HG03571 (cell line): Measurements from ENCODE around the gene ALDH1L1.

Experiments used
- ATAC-seq: cut with Tn5 transposase; IDR thresholded peaks from one replicate; pipeline ENCODE4 v1.9.1; 2021; ENCODE audit not compliant: unreplicated experiment

ALDH1L1 gene

DNA sequence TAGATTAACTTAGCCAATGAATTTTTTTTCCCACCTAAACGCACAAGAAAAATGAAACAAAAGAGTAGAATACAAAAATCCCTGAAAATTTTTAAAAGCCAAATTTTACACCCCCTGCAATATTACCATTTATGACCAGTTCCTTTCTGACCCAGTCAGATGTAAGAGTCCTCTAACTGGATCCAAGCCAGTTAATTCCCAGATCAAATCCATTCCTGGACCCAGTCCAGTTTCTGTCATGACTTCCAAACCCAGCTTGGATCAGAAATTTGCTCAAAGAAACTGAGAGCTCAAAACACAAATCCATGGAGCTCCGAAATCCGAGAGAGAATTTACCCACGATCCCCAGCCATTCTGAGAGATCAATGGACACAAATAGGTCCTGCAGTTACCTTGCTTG is 17.0 kb upstream of the ALDH1L1 start:
- ATAC-seq, result no peak

DNA sequence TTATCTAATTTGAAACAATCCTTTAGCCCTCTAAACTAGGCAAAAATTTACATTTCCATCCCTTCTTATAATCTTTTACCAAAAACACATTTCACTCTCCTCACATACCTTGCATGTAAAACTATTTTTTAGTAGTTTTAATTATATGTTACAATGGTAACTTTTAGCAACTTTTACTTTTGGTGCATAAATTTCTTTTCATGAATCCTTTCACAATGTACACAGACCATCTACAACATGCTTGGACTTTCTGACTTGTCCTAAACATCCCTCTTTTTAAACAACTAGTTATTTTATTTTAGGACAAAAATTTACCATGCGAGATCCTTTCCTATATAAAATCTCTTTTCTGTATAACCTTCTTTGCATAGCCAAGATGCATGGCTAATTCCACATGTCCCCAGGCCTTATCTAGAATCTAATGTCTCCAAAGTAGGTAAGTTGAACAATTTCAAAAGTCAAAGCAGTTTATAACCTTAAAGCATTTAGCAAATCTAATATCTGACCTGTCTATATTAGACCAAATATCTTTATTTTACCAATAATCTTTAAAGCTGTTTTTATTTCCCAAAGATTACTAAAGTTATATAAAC is 14.4 kb upstream of the ALDH1L1 start:
- ATAC-seq, result no peak

DNA sequence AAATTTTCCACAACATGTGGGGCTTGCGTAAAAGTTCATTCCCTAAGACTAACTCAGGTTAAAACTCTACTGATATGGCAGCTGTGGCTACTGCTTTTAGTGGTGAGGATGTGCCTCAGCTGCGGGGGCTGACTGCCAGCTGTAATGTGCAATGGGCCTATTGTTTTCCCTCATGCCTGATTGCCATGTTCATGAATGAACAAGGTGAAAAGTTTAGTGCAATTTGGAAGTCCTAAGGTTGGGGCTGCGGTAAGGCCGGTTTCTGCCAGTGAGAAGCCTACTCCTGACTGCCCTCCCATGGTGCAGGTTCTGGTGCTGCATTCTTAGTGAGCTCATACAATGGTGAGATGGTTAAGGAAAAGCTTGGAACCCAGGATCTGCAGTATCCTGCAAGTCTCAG is 10.9 kb upstream of the ALDH1L1 start:
- ATAC-seq, result no peak

DNA sequence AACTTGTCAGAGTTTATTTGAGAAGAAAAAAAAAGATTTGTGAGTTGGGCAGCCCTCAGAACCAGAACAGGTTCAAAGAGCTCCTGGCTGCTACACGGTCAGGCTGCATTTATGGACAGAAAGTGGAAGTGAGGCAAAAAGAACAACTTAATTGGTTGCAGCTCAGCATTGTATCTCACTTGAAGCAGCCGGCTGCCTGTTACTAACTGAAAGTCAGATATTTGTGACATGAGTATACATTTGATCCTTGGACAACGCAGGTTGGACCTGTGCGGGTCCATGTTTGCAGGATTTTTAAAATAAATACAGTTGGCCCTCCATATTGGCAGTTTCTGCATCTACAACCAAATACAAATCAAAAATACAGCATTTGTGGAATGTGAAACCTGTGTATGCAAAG is 7.5 kb upstream of the ALDH1L1 start:
- ATAC-seq, result no peak

DNA sequence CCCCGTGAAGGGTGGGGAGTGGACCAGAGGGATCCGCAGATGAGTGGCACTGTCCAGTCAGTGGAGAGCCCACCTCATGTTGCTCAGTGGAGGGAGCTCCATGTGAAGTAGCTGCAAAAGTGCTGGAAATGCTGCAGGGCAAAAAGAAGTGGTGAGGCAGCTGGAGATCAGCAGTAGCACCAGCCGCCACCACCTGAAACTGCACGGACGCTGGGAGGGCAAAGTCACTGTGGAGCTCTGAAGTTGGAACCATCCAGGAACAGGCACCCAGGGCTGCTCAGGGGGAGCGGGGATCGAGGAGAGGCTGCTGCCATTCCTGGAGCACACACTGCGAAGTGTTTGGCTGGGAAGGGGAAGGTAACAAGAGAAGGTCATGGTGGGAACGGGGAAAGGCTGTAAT is 6.4 kb upstream of the ALDH1L1 start:
- no peak for ATAC-seq

DNA sequence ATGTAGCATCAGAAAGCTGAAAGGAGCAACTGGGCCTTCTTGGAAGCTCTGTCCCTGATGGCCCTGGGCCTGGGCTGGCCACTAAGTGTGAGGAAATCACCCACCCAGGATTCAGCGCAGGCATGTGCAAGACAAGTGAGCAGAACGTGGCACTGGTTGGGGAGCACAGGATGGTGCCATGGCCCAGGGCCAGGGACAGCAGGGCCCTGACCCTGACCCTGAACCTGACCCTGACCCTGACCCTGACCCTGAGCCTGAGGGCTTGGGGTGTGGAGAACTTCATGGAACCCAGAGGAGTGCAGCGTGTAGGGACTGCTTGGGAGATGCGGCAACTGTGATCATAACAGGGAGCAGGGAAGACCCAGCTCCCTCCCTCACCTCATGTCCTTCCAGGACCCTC is 5.9 kb upstream of the ALDH1L1 start:
- ATAC-seq, result no peak

DNA sequence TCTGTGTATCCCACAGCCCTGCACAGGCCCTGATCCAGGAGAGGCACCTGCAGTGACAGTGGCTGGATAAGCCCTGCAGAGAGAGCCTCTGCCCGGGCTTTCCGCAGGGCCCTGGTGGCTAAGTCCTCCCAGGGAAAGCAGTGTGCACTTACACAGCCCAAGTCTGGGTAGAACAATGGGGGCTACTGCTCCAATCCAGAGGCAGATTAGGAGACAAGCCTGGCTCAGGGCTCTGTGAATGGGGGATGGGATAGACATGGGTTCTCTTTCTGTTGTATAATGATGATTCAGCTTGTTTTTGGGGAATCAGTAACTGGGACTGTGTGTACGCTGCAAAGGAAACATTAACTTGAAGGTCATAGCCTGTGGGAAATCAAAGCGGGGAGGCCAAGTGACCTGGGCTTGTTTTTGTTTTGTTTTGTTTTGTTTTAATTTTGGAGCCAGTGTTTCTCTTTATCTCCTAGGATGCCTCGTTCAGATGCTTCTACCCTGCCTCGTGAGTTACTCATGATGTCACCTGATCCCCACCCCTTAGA is 4.1 kb upstream of the ALDH1L1 start:
- ATAC-seq, result no peak

DNA sequence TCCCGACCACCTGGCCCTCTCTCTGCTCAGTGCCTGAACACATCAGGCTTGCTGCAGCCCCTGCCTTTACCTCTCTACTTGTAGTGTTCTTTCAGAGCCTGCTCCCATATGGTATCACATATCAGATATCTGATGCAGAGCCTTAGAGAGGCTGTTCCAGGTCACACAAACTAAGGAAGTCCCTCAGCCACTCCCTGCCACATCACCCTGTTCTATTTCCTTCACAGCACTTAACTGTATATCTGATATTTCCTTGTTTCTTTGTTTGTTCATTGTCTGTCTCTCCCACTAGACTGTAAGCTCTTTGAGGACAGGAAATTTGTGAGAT is 976 bp upstream of the ALDH1L1 start:
- no peak for ATAC-seq

DNA sequence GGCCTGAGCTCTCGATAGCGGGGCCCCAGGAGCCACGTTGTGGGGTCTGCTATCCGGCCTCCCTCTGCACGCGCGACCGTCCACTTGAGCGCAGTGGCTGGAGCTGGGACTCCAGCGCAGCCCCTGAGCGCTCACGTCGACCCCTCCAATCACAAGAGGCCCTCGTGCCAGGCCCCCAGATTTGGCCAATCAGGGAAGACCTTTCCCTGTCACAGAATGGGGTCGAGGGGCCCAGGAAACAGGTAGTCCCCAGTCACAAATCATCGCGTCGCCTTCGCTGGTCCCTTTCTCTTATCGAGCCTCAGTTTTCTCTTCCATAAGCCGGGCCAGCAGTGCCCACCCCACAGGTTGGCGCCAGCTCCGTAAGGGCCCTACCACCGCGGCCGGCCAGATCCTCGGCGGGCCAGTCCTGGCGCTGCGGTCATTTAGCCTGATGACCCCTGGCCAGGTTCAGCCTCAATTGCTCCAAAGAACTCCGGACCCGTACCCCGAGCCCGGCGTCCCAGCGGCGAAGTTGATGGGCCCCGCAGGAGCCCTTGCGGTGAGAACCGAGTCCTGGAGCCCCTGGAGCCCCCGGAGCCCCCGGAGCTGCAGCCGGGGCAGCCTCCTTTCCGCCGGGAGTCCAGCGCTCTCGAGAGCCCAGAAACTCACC is 435 bp downstream of the ALDH1L1 start:
- no peak for ATAC-seq

DNA sequence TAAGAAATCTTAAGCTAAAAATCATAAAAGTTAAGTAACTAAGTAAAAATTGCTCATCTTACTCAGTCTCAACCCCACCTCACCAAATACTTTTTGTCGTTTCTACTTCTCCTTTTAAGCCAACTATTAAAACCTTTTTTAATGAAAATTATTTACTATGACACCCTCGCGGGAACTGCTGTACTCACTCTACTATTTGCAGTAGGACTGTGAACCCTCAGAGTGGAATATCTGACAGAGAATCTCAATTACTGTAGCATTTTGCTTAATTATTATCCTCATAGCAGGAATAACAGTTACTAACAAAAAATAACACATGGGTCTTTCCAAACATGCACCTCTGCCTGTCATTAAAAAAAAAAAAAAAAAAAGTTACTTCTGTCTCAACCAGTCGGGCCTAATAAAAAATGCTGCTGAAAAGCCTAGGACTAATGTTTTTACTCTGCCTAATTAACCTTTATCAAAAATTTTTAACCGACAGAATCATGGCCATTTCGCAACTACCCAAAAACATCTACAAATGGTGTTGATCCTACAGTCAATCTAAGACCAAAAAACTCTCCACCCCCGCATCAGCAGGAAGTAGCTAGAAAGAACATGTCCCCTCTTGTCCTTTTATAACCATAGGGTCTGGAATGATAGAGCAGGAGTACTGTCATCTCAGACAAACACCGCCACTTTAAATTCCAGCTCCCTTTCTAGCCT is 10.2 kb downstream of the ALDH1L1 start:
- no peak for ATAC-seq

DNA sequence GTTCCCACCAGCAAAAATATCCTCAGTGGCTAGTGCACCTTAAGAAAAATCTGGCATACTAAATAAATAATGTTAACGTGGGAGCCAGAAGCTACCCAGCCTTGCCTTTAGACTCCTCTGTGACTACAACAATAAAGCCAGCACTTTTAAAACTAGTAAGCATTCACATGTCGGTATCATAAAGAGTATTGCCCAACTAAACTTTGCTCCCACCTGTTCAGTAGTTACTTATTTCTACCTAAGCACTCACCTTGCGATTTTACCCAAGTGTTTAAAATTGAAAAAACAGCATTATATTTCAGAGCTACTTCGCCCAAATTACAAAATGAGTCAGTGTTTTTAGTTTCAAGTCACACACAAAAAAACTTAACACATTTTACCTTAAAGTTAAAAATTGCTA is 12.8 kb downstream of the ALDH1L1 start:
- no peak for ATAC-seq

DNA sequence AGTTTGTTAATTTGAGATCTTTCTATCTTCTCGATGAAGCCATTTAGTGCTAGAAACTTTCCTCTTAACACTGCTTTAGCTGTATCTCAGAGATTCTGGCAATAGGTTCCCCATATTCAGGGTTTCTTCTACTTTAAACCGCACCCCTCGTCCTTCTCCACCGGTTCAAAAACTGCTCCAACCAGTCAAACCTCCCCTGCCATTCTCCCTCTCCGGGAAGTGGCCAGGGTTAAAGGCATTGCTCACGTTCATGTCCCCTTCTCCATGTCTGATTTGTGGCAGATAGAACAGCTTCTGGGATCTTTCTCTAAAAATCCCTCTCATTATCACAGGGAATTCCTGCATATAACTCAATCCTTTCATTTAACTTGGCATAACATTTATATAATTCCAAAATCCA is 14.4 kb downstream of the ALDH1L1 start:
- ATAC-seq, result no peak

DNA sequence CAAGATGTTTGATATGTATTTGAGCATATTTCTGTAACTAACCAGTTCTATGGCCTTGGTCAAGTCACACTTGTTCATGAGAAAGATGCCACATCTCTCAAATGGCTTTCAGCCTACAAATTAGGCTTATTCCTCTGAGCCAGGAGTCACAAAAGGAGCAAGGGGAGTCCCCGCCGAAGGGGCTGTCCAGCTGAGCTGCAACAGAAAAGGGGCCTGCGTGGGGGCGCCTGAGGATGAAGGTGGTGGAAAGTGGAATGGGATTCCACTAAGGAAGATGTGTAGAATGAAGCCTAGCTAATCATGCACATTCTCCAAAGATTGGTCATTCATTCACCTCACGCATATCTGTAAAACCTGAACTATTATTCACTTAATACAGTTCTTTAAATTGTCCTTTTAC is 19.1 kb downstream of the ALDH1L1 start:
- ATAC-seq, result no peak

DNA sequence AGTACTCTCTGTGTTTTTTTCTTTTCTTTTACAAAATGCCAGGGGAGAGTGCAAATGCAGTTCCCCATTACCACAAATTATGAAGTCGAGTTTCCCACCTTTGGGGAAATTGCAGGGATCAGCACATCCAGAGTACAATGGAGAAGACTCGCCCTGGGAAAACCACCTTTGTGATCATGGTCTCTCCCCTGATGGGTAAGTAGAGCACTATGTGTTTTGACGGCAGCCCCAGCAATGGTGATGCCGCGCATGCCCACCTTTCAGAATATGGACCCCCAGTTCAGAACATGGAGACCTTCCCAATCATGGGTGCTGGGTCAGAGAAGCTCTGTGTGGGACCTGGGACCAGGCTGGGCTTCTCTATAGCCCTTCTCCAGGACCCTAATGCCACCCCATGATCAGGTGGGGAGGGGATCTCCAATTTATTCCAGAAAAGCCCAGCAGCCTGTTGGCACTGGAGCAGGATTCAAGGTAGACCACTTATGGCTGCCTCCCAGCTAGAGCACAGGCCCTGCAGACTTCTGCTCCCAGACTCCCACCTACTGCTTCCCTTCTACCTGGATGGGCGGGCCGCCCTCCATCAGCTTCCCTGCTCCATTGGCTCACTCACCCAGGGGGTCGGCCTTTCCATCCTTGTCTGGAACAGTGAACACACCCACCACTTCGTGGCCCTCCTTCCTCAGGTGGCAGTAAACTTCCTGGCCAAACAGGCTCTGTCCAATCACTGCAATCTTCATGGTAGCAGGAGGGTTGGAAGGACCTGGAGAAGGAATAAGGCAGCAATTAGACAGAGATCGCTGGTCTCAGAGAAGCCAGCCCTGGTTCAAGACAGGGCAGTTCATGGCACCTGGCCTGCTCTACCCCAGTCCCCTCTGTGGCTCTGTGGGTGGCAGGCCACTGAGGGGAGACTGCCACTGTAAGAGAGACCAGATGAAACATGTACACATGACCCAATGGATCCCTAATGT is 19.9 kb downstream of the ALDH1L1 start:
- ATAC-seq, result no peak

DNA sequence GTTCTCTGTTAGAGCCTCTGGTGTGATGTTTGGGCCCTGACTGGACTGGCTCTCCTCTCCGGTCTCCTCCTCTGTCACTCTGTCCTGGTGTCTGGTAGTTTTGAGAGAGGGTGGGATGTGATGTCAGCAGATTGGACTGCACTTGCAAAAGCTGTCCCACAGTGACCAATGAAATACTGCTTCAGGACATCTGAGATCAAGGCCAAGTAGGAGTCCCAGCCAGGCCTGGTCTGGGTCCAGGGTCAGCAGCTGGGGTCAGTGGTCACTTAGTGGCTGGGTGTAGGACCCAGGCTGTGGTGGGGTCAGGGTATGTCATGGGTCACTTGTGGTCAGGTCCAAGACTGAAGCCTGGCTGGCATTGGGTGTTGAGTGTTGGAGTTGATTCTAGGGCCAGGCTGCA is 20.9 kb downstream of the ALDH1L1 start:
- ATAC-seq, result no peak

DNA sequence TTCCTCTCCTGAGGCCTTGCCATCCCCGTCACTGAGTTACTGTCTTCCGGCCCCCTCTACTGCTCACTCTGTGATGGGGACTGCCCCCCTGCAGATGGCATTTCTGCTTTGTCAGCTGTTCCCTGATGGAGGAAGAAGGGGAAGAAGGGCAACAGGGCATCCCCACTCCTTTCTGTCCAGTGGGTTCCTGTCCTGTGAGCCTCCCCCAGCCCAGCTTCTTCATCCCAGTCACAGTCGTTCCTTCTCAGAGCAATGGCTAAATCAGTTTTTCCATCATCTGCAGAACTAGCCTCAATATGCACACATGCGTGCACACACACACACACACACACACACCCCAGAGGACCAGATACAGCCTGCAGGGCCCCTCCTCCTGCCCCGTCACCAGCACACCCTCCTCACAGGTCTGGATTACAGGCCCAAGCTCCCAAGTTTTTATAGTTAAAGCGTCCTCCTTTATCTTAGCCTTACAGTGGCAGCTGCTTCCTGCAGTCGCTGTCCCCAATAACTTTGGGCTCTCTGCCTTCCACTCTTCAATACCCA is 21.4 kb downstream of the ALDH1L1 start:
- ATAC-seq, result no peak

DNA sequence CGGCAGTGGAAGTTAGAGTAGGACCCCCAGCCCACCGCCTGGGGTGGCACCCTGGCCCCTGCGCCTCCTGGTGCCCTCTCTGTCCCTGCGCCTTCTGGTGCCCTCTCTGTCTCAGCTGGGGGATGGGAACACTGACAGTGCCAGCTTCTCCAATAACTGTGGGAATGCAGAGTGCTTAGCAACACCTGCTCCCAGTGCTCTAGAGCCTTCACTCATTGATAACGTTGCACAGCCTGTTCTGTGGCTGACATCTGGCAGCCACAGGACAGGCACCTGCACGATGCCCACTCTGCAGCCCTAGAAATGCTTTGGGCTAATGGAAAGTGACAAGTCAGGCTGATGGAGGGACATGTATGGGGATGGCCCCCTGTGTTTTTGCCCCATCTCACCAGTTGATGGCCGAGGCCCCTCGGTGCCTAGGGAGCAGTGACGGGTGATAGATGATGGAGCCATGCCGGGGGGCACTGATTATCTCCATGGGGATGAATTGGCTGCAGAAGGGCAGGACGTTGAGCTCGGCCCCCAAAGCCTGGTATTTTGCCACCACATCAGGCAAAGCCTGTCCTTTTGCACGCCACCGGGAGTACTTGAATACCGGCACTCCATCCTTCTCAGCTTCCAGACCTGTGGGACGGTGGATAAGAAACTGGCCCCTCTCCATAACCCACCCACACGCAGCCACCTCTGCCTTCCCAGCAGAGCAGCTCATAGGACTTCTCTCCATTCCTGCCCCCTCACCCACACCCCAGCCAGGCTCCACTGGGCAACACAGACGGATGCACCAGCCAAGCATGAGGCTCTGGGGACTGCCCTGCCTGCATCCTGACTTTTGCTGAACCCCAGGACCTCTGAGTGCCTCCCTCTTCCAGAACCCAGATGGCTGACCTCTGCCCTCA is 22.1 kb downstream of the ALDH1L1 start:
- no peak for ATAC-seq

DNA sequence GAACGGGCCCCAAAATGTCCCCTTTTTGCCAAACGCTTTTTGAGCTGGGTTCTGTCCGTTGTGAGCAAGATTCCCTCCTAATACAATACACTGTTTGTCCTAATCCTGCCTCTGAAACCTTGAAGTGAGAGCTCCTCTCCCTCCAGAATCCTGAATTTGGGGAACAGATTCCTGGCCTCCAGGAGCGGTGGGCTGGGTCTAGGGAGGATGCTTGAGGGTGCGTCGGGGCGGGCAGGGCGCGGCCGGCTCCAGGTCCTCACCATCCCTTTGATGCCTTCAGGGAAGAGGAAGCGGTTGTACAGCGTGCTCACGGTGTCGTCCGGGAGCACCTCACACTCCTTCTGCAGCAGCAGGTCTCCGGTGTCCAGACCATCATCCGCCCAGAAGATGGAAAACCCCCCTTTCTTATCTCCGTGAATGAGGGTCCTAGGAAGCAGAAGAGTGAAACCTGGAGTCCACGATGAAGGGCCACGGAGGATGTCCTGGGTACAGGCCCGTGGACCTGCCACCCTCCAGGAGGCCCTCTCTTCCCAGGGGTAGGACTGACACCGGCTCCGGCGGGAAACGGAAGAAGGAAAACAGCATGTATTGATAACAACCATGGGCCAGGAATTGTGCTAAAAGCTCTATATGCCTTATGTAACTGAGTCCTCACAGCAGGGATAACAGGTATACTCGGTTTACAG is 23.2 kb downstream of the ALDH1L1 start:
- ATAC-seq, result no peak

DNA sequence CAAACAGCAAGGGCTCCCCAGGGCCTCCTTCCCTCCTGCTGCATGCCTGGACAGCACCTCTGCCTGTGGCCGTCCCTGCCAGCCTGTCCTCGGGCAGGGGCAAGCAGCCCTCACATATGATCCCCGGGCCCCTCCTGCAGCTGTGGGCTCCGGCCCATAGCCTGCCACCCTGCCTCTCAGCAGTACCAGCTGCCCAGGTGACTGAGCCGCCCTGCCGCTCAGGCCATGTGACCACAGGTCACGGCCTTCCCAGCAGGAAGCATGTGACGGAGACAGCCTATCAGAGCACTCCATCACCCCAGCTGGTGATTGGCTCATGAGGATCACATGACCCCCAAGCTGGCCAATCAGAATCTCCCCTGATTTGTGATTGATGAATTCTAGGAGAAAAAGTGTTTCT is 23.9 kb downstream of the ALDH1L1 start:
- no peak for ATAC-seq
